Hematopoietic multipotent progenitor cell treated with erythropoietin and hydrocortisone succinate and interleukin-3 and kit ligand, for 17 days (in vitro differentiated cells): ENCODE data around the gene MYZAP.

Source experiments
- DNase-seq: peaks from one replicate; pipeline ENCODE4 v3.0.0-alpha.2; 2015; ENCODE audit warnings: low spot score

MYZAP gene

GRCh38 chr15:57663262-57663661 lies 71.6 kb downstream of the MYZAP start:
- DNase-seq, result no peak

- DNase-seq, result no peak
Observed at GRCh38 chr15:57665194-57665593, 73.5 kb downstream of the MYZAP start.

GRCh38 chr15:57665939-57666338 lies 74.2 kb downstream of the MYZAP start:
- no peak for DNase-seq

- DNase-seq, result no peak
Observed at GRCh38 chr15:57667171-57667849, 75.6 kb downstream of the MYZAP start.

GRCh38 chr15:57668016-57668415 lies 76.3 kb downstream of the MYZAP start:
- no peak for DNase-seq

GRCh38 chr15:57671636-57672035 lies 79.9 kb downstream of the MYZAP start:
- no peak for DNase-seq

- DNase-seq, result no peak
Observed at GRCh38 chr15:57675481-57676181, 83.9 kb downstream of the MYZAP start.

GRCh38 chr15:57676585-57676984 lies 84.9 kb downstream of the MYZAP start:
- DNase-seq, result no peak

- DNase-seq, result no peak
Observed at GRCh38 chr15:57677204-57677603, 85.5 kb downstream of the MYZAP start.

- DNase-seq, result no peak
Observed at GRCh38 chr15:57680021-57680420, 88.3 kb downstream of the MYZAP start.

GRCh38 chr15:57681011-57681410 lies 89.3 kb downstream of the MYZAP start:
- no peak for DNase-seq

GRCh38 chr15:57683481-57683880 lies 91.8 kb downstream of the MYZAP start:
- DNase-seq, result no peak

- DNase-seq, result no peak
Observed at GRCh38 chr15:57684491-57685151, 92.9 kb downstream of the MYZAP start.

- DNase-seq, result no peak
Observed at GRCh38 chr15:57685306-57686095, 93.8 kb downstream of the MYZAP start.

- no peak for DNase-seq
Observed at GRCh38 chr15:57686657-57687056, 95.0 kb downstream of the MYZAP start.

GRCh38 chr15:57690341-57690966 lies 98.8 kb downstream of the MYZAP start:
- DNase-seq, result no peak

GRCh38 chr15:57691082-57691481 lies 99.4 kb downstream of the MYZAP start:
- DNase-seq, result no peak

GRCh38 chr15:57692709-57693108 lies 101.0 kb downstream of the MYZAP start:
- no peak for DNase-seq

GRCh38 chr15:57694279-57694678 lies 102.6 kb downstream of the MYZAP start:
- DNase-seq, result no peak

- DNase-seq, result no peak
Observed at GRCh38 chr15:57696146-57696545, 104.4 kb downstream of the MYZAP start.

- no peak for DNase-seq
Observed at GRCh38 chr15:57697588-57697987, 105.9 kb downstream of the MYZAP start.

GRCh38 chr15:57698243-57698642 lies 106.5 kb downstream of the MYZAP start:
- no peak for DNase-seq
